OCI-LY3 (cell line): ENCODE data around the gene BCL2L2.
A peak's percentile ranks its signal among the peaks of the same experiment; 100 is the strongest.

Experiments used
- H2AFZ ChIP-seq: fragments of 200-600, 300-600 bp; shearing (Covaris generic); 2 replicates; pipeline ENCODE4 v1.6.0; 2014; ENCODE audit warnings: antibody characterized with exemption, low read depth, low read length
- H3K27ac ChIP-seq: fragments of 200-600, 300-600 bp; sonication (generic); 2 replicates; pipeline ENCODE4 v1.5.1; 2014; ENCODE audit warnings: mild to moderate bottlenecking, low read length, moderate library complexity, mixed read lengths
- H3K27me3 ChIP-seq: fragments of 200-600, 300-600 bp; sonication (generic); 2 replicates; pipeline ENCODE4 v1.6.1; 2014; ENCODE audit warnings: low read depth, low read length, mixed read lengths
- H3K36me3 ChIP-seq: fragments of 200-600, 300-600 bp; sonication (generic); replicated peaks from 2 replicates; pipeline ENCODE3; 2014; ENCODE audit warnings: low read depth, low read length, mixed read lengths
- H3K4me1 ChIP-seq: fragments of 300-600, 200-600 bp; sonication (generic); 2 replicates; pipeline ENCODE4 v1.6.1; 2014; ENCODE audit warnings: low read length, mixed read lengths
- H3K4me2 ChIP-seq: fragments of 200-600, 300-600 bp; sonication (generic); 2 replicates; pipeline ENCODE4 v1.6.1; 2014; ENCODE audit warnings: low read length, mixed read lengths
- H3K4me3 ChIP-seq: fragments of 300-600, 200-600 bp; sonication (generic); 2 replicates; pipeline ENCODE4 v1.5.1; 2014; ENCODE audit warnings: antibody characterized with exemption, mild to moderate bottlenecking, low read length, moderate library complexity
- H3K79me2 ChIP-seq: fragments of 300-600, 200-600 bp; shearing (Covaris generic); 2 replicates; pipeline ENCODE4 v1.6.1; 2014; ENCODE audit warnings: mild to moderate bottlenecking, low read length, mixed read lengths
- H3K9ac ChIP-seq: fragments of 300-600, 200-600 bp; shearing (Covaris generic); 2 replicates; pipeline ENCODE4 v1.6.0; 2014; ENCODE audit warnings: mild to moderate bottlenecking, low read length, moderate library complexity
- H3K9me3 ChIP-seq: fragments of 200-600, 300-600 bp; shearing (Covaris generic); 2 replicates; pipeline ENCODE4 v1.6.1; 2014; ENCODE audit warnings: low read length, mixed read lengths; ENCODE audit not compliant: insufficient read depth
- H4K20me1 ChIP-seq: fragments of 200-600, 300-600 bp; sonication (generic); 2 replicates; pipeline ENCODE4 v1.6.1; 2016; ENCODE audit warnings: low read length, mixed read lengths; ENCODE audit not compliant: insufficient read depth
- EZH2phosphoT487 ChIP-seq: fragments of 200-600 bp; shearing (Covaris generic); IDR thresholded peaks from 2 replicates; pipeline ENCODE4 v1.6.1; 2018; ENCODE audit warnings: antibody characterized with exemption, mixed run types, low read depth
- TF ChIP-seq, protein P1 (sequence below): fragments of 200-600, 300-600 bp; sonication (generic); IDR thresholded peaks from 2 replicates; pipeline ENCODE4 v1.5.1; 2014; ENCODE audit warnings: antibody characterized with exemption, low read length, low read depth

BCL2L2 gene

DNA sequence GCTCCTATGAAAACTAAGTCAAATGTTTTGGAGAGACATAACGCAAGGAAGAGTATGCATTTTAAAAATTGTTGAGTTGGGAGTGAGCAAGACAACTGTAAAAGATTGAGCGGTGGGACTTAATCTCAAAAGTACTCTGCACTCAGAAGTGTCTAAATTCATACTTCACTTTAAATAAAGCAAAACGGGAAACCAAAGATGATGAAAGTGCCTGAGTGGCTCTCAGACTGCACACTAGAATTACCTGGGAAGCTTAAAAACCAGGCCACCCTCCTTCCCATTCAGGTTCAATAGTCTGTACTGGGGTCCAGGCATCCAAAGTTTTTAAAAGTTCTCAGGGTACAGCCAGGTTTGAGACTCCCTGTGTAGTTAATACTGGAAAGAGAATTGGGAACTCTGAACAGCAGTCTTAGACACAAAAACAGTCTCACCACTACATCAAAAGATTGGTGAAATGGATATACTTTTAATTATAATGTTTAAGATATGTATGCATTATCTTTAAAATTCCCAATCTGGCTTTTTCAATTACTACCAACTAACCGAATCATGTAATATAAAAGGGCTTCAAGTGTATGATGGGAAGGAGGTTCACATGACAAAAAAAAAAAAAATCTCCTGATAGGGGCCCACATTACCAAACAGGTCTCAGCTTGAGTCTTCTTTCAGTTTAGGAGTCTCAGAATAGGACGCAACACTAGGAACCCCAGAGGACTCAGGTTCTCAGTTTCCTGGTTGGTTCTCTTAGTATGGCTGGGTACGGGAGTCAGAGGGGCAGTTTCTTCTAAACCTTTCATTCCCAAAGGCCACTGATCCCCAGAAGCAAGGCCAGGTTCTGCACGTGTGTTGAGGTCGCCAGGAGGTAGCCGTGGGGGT, 21.7 kb upstream of the BCL2L2 start:
- Histone ChIP-seq H3K27me3 (no peaks in the 10 kb centered on the region), H3K36me3 (peaks cover 9% of the 10 kb centered on the region), H3K9ac (peak overlapping the region; percentile 96), H3K9me3 (no peaks in the 10 kb centered on the region), H3K4me2 (peak overlapping the region; percentile 77), H3K4me1 (peaks cover 12% of the 10 kb centered on the region), H3K79me2 (peaks cover 24% of the 10 kb centered on the region), H2AFZ (peak overlapping the region; percentile 60; the same call in 1 of the 2 replicates), H4K20me1 (peaks cover 5% of the 10 kb centered on the region; the same call in 1 of the 2 replicates), H3K27ac (peak overlapping the region; percentile 63), H3K4me3 (peak overlapping the region; percentile 95)
- TF ChIP-seq EZH2phosphoT487 = no peak
- TF ChIP-seq, protein P1, sequence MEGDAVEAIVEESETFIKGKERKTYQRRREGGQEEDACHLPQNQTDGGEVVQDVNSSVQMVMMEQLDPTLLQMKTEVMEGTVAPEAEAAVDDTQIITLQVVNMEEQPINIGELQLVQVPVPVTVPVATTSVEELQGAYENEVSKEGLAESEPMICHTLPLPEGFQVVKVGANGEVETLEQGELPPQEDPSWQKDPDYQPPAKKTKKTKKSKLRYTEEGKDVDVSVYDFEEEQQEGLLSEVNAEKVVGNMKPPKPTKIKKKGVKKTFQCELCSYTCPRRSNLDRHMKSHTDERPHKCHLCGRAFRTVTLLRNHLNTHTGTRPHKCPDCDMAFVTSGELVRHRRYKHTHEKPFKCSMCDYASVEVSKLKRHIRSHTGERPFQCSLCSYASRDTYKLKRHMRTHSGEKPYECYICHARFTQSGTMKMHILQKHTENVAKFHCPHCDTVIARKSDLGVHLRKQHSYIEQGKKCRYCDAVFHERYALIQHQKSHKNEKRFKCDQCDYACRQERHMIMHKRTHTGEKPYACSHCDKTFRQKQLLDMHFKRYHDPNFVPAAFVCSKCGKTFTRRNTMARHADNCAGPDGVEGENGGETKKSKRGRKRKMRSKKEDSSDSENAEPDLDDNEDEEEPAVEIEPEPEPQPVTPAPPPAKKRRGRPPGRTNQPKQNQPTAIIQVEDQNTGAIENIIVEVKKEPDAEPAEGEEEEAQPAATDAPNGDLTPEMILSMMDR = no peak

DNA sequence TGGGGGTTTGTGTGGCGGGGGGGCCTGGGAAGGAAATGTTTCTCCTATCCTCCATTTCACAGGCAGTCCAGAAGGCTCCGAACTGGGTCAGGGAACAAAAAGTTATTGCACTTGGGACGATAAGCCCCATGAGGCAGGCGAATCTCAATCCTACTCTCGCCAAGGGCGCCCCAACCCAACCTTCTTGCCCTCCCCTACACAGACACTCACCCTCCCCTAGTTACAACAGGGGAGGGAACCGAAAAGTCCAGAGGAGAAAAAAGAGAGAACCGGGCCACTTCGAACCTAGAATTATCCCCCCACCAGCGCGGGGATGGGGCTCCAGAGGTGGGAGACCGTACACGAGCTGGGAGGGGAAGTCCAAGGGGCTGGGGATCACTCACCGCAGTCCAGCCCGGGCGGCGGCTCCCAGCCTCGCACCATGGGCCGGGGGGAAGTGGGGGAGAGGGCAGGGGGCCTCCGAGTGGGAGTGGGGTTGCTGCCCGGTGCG, 21.1 kb upstream of the BCL2L2 start:
- H3K4me1 ChIP-seq = peaks cover 12% of the 10 kb centered on the region
- peak overlapping the region; percentile 77 for H3K4me2 ChIP-seq
- peak overlapping the region; percentile 95 for H3K4me3 ChIP-seq
- H4K20me1 ChIP-seq = peaks cover 5% of the 10 kb centered on the region; the same call in 1 of the 2 replicates
- peak overlapping the region; percentile 96 for H3K9ac ChIP-seq
- no peaks in the 10 kb centered on the region for H3K9me3 ChIP-seq
- peaks cover 9% of the 10 kb centered on the region for H3K36me3 ChIP-seq
- H3K79me2 ChIP-seq = peaks cover 24% of the 10 kb centered on the region
- H3K27me3 ChIP-seq = no peaks in the 10 kb centered on the region
- TF ChIP-seq, protein P1 = no peak
- TF ChIP-seq EZH2phosphoT487 = no peak
- peak overlapping the region; percentile 60; the same call in 1 of the 2 replicates for H2AFZ ChIP-seq
- H3K27ac ChIP-seq = peak overlapping the region; percentile 63

DNA sequence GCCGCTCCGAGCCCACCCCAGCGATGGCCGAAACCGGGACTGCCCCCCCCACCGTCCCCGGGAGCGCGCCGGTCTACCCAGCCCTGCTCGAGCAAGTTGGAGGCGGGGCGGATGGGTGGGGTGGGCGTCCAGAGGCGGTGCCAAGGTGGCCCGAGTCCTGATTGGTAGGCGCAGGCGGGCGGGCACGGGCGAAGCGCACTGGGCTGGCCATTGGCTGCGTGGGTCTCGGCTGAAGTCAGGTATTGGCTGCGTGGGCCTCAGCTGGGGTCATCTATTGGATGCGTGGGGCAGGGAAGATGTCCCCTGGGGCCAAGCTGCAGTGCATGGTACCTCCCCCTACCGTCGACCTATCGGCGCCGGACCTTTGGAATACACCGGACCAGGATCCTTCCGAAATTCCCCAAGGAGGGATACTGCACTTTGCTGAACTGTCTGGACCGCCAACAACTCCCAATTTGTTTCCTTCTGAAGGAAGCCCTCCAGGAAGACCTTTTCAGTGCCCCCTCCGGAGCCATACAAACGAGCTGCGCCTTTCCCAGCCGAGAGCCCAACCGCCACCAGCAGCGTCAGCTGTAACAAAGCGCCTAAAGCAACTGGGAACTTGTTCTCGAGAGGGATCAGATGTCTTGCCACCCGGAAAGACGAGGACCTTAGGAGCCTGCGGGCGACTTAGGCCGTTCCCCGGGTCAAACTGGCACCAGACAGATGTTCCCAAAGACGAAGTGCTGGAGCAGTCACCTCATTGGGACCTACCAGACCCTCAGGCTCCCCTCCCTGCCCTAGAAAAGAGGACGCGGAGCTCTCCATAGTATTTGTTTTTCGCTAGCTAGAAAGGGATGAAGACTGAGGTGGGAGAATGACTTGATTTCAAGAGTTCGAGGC, 20.4 kb upstream of the BCL2L2 start, which contains the start of gene HOMEZ:
Gene HOMEZ, minus strand, starts transcription at position 113 of the 882 bp plus-strand sequence. CDS start 180 bp downstream, outside the sequence.
- peaks cover 24% of the 10 kb centered on the region for H3K79me2 ChIP-seq
- peaks cover 12% of the 10 kb centered on the region for H3K4me1 ChIP-seq
- H3K4me2 ChIP-seq = peak within 1 kb of the TSS; percentile 86
- peak within 1 kb of the TSS; percentile 88 for H2AFZ ChIP-seq
- peak within 1 kb of the TSS; percentile 63 for H3K27ac ChIP-seq
- H3K4me3 ChIP-seq = peak within 1 kb of the TSS; percentile 95
- TF ChIP-seq, protein P1 = no peak
- no peak for TF ChIP-seq EZH2phosphoT487
- peaks cover 6% of the 10 kb centered on the region for H3K36me3 ChIP-seq
- H3K27me3 ChIP-seq = no peaks in the 10 kb centered on the region
- no peaks in the 10 kb centered on the region for H3K9me3 ChIP-seq
- H3K9ac ChIP-seq = peak within 1 kb of the TSS; percentile 96
- peaks cover 2% of the 10 kb centered on the region; the same call in 1 of the 2 replicates for H4K20me1 ChIP-seq
